ENCODE measurements around the gene EDDM3A. TPM values are rescaled to one million over a fixed set of nuclear protein-coding genes. Genes with fewer than 3 reads are reported as not detected.

Gene EDDM3A
- total RNA-seq (2012; rRNA removed) (not detected in 2 replicates), polyA plus RNA-seq (2012; rRNA removed) (not detected in 2 replicates), Bru-seq, nascent RNA (not detected), BruChase-seq, experiment 1, labeled RNA remaining after a 6-hour chase (not detected), BruChase-seq, experiment 2, labeled RNA remaining after a 2-hour chase (not detected)
- not detected in 2 replicates for polyA plus RNA-seq (2012; cell fraction: cytosol; rRNA removed)
- not detected in 2 replicates for polyA plus RNA-seq (2012; cell fraction: nucleus; rRNA removed; ENCODE audit: low replicate concordance)
- long read RNA-seq: 0 reads

- H3K9ac ChIP-seq (ENCODE audit: low read depth, low read length): no peak within 1 kb of the TSS
- no peak within 1 kb of the TSS for H3K4me3 ChIP-seq (ENCODE audit: insufficient read depth, low read depth, low read length)
- H3K56ac ChIP-seq (ENCODE audit: extremely low read depth, insufficient read depth, low read length): no peak within 1 kb of the TSS
- no peak within 1 kb of the TSS for H3K4me2 ChIP-seq (ENCODE audit: low read depth, low read length)
- POLR2A ChIA-PET (ENCODE audit: unreplicated experiment): no interaction called here
- no peak within 1 kb of the TSS for H3K4ac ChIP-seq (ENCODE audit: low read depth, low read length)
- BruUV-seq (replicated peaks): no TSS peak
- H2AFZ ChIP-seq (replicated peaks; ENCODE audit: low read length, poor library complexity): no peak within 1 kb of the TSS
- no peak within 1 kb of the TSS for H4K91ac ChIP-seq (ENCODE audit: insufficient read depth, low read depth, low read length)
- no peak within 1 kb of the TSS for H3K23ac ChIP-seq (ENCODE audit: low read depth, low read length)
- no peak within 1 kb of the TSS for H4K5ac ChIP-seq (ENCODE audit: low read depth, low read length)
- no peak within 1 kb of the TSS for H4K8ac ChIP-seq (ENCODE audit: low read depth in 2 of 2, low read length in 2 of 2)
- H3K36me3 ChIP-seq (ENCODE audit: control insufficient read depth, insufficient read depth, low read length): no peaks in the 10 kb centered on the region
- H3K14ac ChIP-seq (replicated peaks; ENCODE audit: low read depth, low read length): no peak within 1 kb of the TSS
- WGBS, 2 experiments (ENCODE audit: extremely low coverage in 2 of 2, insufficient read length in 1 of 2): 0% methylated on average over 1 of the region's 6 CpGs; no CpG with 5 or more reads in 1 of the 2 experiments
- no peak within 1 kb of the TSS for H2BK5ac ChIP-seq (ENCODE audit: low read depth, low read length, poor library complexity, severe bottlenecking)
- in situ Hi-C loops (cut with MboI; ENCODE audit: low sequenced_read_pairs) (no loop called here), dilution Hi-C loops (cut with HindIII; ENCODE audit: low sequenced_read_pairs, unreplicated experiment) (no loop called here), intact Hi-C loops (cut with micrococcal nuclease) (no loop called here)
- no peak within 1 kb of the TSS for H2AK5ac ChIP-seq (ENCODE audit: low read depth, low read length)
- no peak within 1 kb of the TSS for H2BK20ac ChIP-seq (ENCODE audit: low read depth, low read length)
- H4K20me1 ChIP-seq (ENCODE audit: insufficient read depth, low read length): no peaks in the 10 kb centered on the region
- ATAC-seq (ENCODE audit: low read depth) (no peak), DNase-seq (no peak)
- CTCF ChIA-PET: interaction anchor here (0.7 to 0.9 kb wide), 2 partner anchors 10 to 46 kb away, joined by 3 to 6 read pairs; no protein-coding TSS in a partner anchor
- TF ChIP-seq MAFK (IDR thresholded peaks at IDR 0.05; ENCODE audit: low read depth, low read length): no peak
- no peak for TF ChIP-seq CTCF (conservative IDR thresholded peaks at IDR 0.05; ENCODE audit: low read depth, low read length)
- H2AK9ac ChIP-seq (replicated peaks; ENCODE audit: low read depth, low read length, poor library complexity): no peak within 1 kb of the TSS
- no peaks in the 10 kb centered on the region for H3K9me3 ChIP-seq (ENCODE audit: control insufficient read depth, insufficient read depth, low read length)
- no peaks in the 10 kb centered on the region for H3K27me3 ChIP-seq (ENCODE audit: control insufficient read depth, insufficient read depth, low read length)
- no peak within 1 kb of the TSS for H2BK15ac ChIP-seq (ENCODE audit: low read depth, low read length)
- no peak within 1 kb of the TSS for H2BK120ac ChIP-seq (ENCODE audit: low read depth, low read length)
- no peak within 1 kb of the TSS for H3K18ac ChIP-seq (ENCODE audit: low read depth, low read length)
- H3K4me1 ChIP-seq (ENCODE audit: control insufficient read depth, insufficient read depth, low read length): no peaks in the 10 kb centered on the region
- H3K79me1 ChIP-seq (ENCODE audit: low read depth in 1 of 2, low read length in 2 of 2): no peaks in the 10 kb centered on the region
- no peak within 1 kb of the TSS for H3K27ac ChIP-seq (ENCODE audit: insufficient read depth, low read length)
- H3K9me1 ChIP-seq (ENCODE audit: insufficient read depth, low read length): no peaks in the 10 kb centered on the region
These were observed at the start of gene EDDM3A for GRCh38 chr14:20745571-20746358. EDDM3A (plus strand) TSS chr14:20745887; CDS start chr14:20747581, 1,694 bp downstream.

Measured in IMR-90 (cell line).